ENCODE data around the gene SPAAR.

GRCh38 chr9:35908504-35909125 is 675 bp upstream of the SPAAR start:
- TF ChIP-seq CTCF (conservative IDR thresholded peaks at IDR 0.05; ENCODE audit: low read depth, low read length): no peak
- no peak for TF ChIP-seq EZH2 (IDR thresholded peaks at IDR 0.05; ENCODE audit: borderline replicate concordance, low read depth, low read length, poor library complexity, severe bottlenecking)

Measured in A673 (cell line).